Right lung (tissue), 10 donors: ENCODE measurements around the gene TRNT1. TPM values are rescaled to one million over a fixed set of nuclear protein-coding genes. Genes with fewer than 3 reads are reported as not detected.

Source experiments
- DNase-seq, 2 donors: peaks; one replicate each; pipeline ENCODE4 v3.0.0-alpha.2; 2013
- long read RNA-seq, 8 donors: transcript quantifications; one replicate each; lab custom pipeline, GENCODE V29; 2026
- polyA plus RNA-seq, 5 donors: library from polyadenylated mRNA; unstranded; fragments of 120-200 nt; gene quantifications; one replicate each; pipeline versions ENCODE4 v1.2.1 to v1.2.3, GENCODE V29; 2013; ENCODE audit warnings: inconsistent platforms in 1 of 5, low replicate concordance in 1 of 5; ENCODE audit not compliant: insufficient read length in 5 of 5, insufficient read depth in 1 of 5

TRNT1 gene
- polyA plus RNA-seq = 10 to 100 TPM; 22.6 to 48.0 (median 35.8) TPM
- long read RNA-seq, donor 1, partial matches to known transcripts = 56 of 90 reads
- long read RNA-seq, donor 1, other reads (novel, unspliced or antisense) = 27 of 90 reads
- long read RNA-seq, donor 2, partial matches to known transcripts = 10 of 27 reads
- long read RNA-seq, donor 2, other reads (novel, unspliced or antisense) = 13 of 27 reads
- long read RNA-seq, donor 3, partial matches to known transcripts = 22 of 43 reads
- long read RNA-seq, donor 3, other reads (novel, unspliced or antisense) = 15 of 43 reads
- long read RNA-seq, donor 4, partial matches to known transcripts = 14 of 33 reads
- long read RNA-seq, donor 4, other reads (novel, unspliced or antisense) = 17 of 33 reads
- long read RNA-seq, donor 5, partial matches to known transcripts = 68 of 73 reads
- long read RNA-seq, donor 5, other reads (novel, unspliced or antisense) = 0 of 73 reads
- long read RNA-seq, donor 6, partial matches to known transcripts = 19 of 43 reads
- long read RNA-seq, donor 6, other reads (novel, unspliced or antisense) = 12 of 43 reads
- long read RNA-seq, donor 7, partial matches to known transcripts = 0 of 8 reads
- long read RNA-seq, donor 7, other reads (novel, unspliced or antisense) = 0 of 8 reads
- long read RNA-seq, donor 8, partial matches to known transcripts = 0 of 3 reads
- long read RNA-seq, donor 8, other reads (novel, unspliced or antisense) = 0 of 3 reads

GRCh38 chr3:3126477-3127431 lies at the start of gene TRNT1:
Gene TRNT1 (plus strand): TSS chr3:3126940. CDS start chr3:3129041, 2,101 bp downstream.
- DNase-seq = peak; percentile 93 to 95

GRCh38 chr3:3080309-3080708 lies 46.4 kb upstream of the TRNT1 start:
- no peak for DNase-seq

GRCh38 chr3:3081381-3082233 lies 45.1 kb upstream of the TRNT1 start:
- no peak for DNase-seq

GRCh38 chr3:3082234-3082924 lies 44.4 kb upstream of the TRNT1 start:
- DNase-seq = no peak

- DNase-seq = no peak
These were observed 41.9 kb upstream of the TRNT1 start for GRCh38 chr3:3084890-3085289.

GRCh38 chr3:3085782-3086181 lies 41.0 kb upstream of the TRNT1 start:
- DNase-seq = no peak

- no peak for DNase-seq
These were observed 40.5 kb upstream of the TRNT1 start for GRCh38 chr3:3086239-3086638.

- no peak for DNase-seq
These were observed 39.5 kb upstream of the TRNT1 start for GRCh38 chr3:3087279-3087678.

- DNase-seq = no peak
These were observed 38.8 kb upstream of the TRNT1 start for GRCh38 chr3:3087716-3088465.

- no peak for DNase-seq
These were observed 37.7 kb upstream of the TRNT1 start for GRCh38 chr3:3089017-3089416.

- no peak for DNase-seq
These were observed 28.8 kb upstream of the TRNT1 start for GRCh38 chr3:3097958-3098357.

- no peak for DNase-seq
These were observed 24.9 kb upstream of the TRNT1 start for GRCh38 chr3:3101660-3102458.

GRCh38 chr3:3102751-3103150 lies 24.0 kb upstream of the TRNT1 start:
- DNase-seq = no peak

- DNase-seq = no peak
These were observed 21.5 kb upstream of the TRNT1 start for GRCh38 chr3:3105246-3105645.

GRCh38 chr3:3105815-3106214 lies 20.9 kb upstream of the TRNT1 start:
- DNase-seq = no peak

- no peak for DNase-seq
These were observed 19.6 kb upstream of the TRNT1 start for GRCh38 chr3:3107181-3107580.

- no peak for DNase-seq
These were observed 18.9 kb upstream of the TRNT1 start for GRCh38 chr3:3107858-3108257.
